IMR-90 (cell line): Measurements from ENCODE around the gene CDKL1.

Source experiments
- BHLHE40 ChIP-seq: fragments of 150-350 bp; IDR thresholded peaks from 2 replicates; pipeline ENCODE4 v1.6.1; 2016; ENCODE audit warnings: mild to moderate bottlenecking, low read depth, low read length
- CTCF ChIP-seq: conservative IDR thresholded peaks from 2 replicates; pipeline ENCODE4 v1.5.1; 2012; ENCODE audit warnings: mild to moderate bottlenecking, low read depth, low read length, improper control_type of control experiment
- NFE2L2 ChIP-seq: fragments of 150-350 bp; IDR thresholded peaks from 2 replicates; pipeline ENCODE4 v1.6.1; 2016; ENCODE audit warnings: low read depth, mild to moderate bottlenecking, low read length
- RAD21 ChIP-seq: IDR thresholded peaks from 2 replicates; pipeline ENCODE4 v1.6.1; 2012; ENCODE audit warnings: low read length, improper control_type of control experiment

DNA sequence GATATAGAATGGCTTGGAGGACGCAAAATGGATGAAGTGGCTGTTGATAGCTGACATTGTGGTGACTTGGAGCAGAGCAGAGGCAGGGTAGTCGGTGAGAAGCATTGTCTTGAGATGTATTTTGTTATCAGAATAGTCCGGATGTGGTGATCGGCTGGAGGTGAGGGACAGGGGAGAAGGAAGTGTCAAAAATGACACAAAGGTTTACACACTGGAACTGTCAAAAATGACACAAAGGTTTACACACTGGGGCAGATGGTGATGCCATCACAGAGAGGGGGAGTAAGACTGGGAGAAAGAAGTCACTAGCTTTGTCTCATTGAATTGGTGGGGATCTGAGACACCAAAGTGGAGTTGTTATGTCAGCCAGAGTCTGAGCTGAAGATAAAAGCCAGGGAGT is 30.1 kb downstream of the CDKL1 start:
- TF ChIP-seq NFE2L2 = no peak
- no peak for TF ChIP-seq RAD21
- TF ChIP-seq CTCF = no peak
- no peak for TF ChIP-seq BHLHE40
